Ovary (tissue), 9 donors: ENCODE measurements around the gene ARHGAP27. TPM values are rescaled to one million over a fixed set of nuclear protein-coding genes. Genes with fewer than 3 reads are reported as not detected.

Experiments used
- DNase-seq, 5 donors: peaks; one replicate each; pipeline ENCODE4 v3.0.0-alpha.2; 2019 to 2020
- H3K27ac ChIP-seq, 2 donors: fragments of 200-600 bp; one replicate each; pipeline versions ENCODE4 v1.5.1 to v1.8.0; 2019 to 2022
- H3K27me3 ChIP-seq: fragments of 200-600 bp; one replicate; pipeline ENCODE4 v1.8.0; 2022
- H3K36me3 ChIP-seq: fragments of 200-600 bp; sonication (generic); one replicate; pipeline ENCODE4 v1.5.1; 2019
- H3K4me1 ChIP-seq: one replicate; pipeline ENCODE4 v1.8.1; 2013; ENCODE audit warnings: mild to moderate bottlenecking, moderate library complexity; ENCODE audit not compliant: insufficient read depth
- H3K4me3 ChIP-seq: fragments of 200-600 bp; sonication (generic); one replicate; pipeline ENCODE4 v1.5.1; 2017
- H3K9me3 ChIP-seq, 2 donors: fragments of 200-600 bp in 1 of 2; sonication (generic) in 1 of 2; one replicate each; pipeline versions ENCODE4 v1.5.1 to v1.8.1; 2013 to 2019; ENCODE audit warnings: mild to moderate bottlenecking in 1 of 2, moderate library complexity in 1 of 2
- EP300 ChIP-seq: sonication (generic); formaldehyde crosslinking; IDR thresholded peaks from one replicate; pipeline ENCODE4 v1.6.1; 2017; ENCODE audit warnings: antibody characterized with exemption
- POLR2A ChIP-seq: fragments of 450-650 bp; IDR thresholded peaks from one replicate; pipeline ENCODE4 v1.6.1; 2017; ENCODE audit warnings: antibody characterized with exemption, mild to moderate bottlenecking, moderate library complexity
- WGBS, 3 donors: extraction: QIAGEN DNeasy Blood & Tissue Kit in 1 of 3; methylation state at CpG; one replicate each; pipeline versions ENCODE4 v1.1.5 to v1.1.7; 2013 to 2017; 5-methylcytosine and 5-hydroxymethylcytosine counted together
- intact Hi-C, 4 donors: fragments of 100-400 bp; cut with DNase I; formaldehyde crosslinking; loops; one replicate each; pipeline versions ENCODE4 v1.11.0 to v1.15.1; 2022 to 2023
- polyA plus RNA-seq, 2 donors: library from polyadenylated mRNA; stranded (reverse); fragments of 200-250 nt in 1 of 2; fragments of 350-450 nt in 1 of 2; fragmentation: Illumina TruSeq in 1 of 2; extraction: RNeasy Lipid Tissue Mini Kit (QIAGEN cat#74804) in 1 of 2; gene quantifications; one replicate each; pipeline ENCODE4 v1.2.3, GENCODE V29; 2013 to 2014
- total RNA-seq, 7 donors: library from RNA; depleted of rRNA in 2 of 7; stranded (reverse); fragments of >200 nt in 2 of 7; fragmentation: NEBNext Ultra II Directional in 3 of 7; extraction: Animal tissue kit (Norgen Biotek cat#: 25700) in 3 of 7; gene quantifications; one replicate each; pipeline versions ENCODE4 v1.1.0 to v1.2.4, GENCODE V29; 2016 to 2023
- TF ChIP-seq, protein P1 (sequence below), 3 donors: fragments of 450-650 bp in 2 of 3; fragments of 200-600 bp in 1 of 3; IDR thresholded peaks; one replicate each; pipeline versions ENCODE4 v1.5.1 to v1.8.0; 2016 to 2022; ENCODE audit warnings: antibody characterized with exemption in 3 of 3, mild to moderate bottlenecking in 1 of 3
- donor health status: DM: no; HTN: no; CAD: no; lungs with moderate emphysema.
- donor health status: DM: no; HTN: no; CAD: no.
- donor health status: Bipolar disorder and iron deficiency.
- donor health status: DM: yes; HTN: yes; CAD: no.
- donor health status: DM: no; HTN: no; CAD: no.
- donor health status: DM: yes; HTN: yes; CAD: no.

Gene ARHGAP27
- total and polyA plus RNA-seq, 9 donors, result 3.7 to 41.7 (median 8.7) TPM

- Histone ChIP-seq H3K27me3 (no peaks in the 10 kb centered on the region), H3K4me1 (peaks cover 2% of the 10 kb centered on the region), H3K9me3 (no peaks in the 10 kb centered on the region), H3K27ac (no peak overlapping the region), H3K4me3 (no peak overlapping the region), H3K36me3 (no peaks in the 10 kb centered on the region)
- intact Hi-C loops, result loop anchor here in 1 of 4 donors (5.0 kb wide), 1 partner anchor 60 kb away; the partner anchor contains the start of gene MAP3K14
- TF ChIP-seq EP300 (no peak), POLR2A (no peak)
- TF ChIP-seq, protein P1, sequence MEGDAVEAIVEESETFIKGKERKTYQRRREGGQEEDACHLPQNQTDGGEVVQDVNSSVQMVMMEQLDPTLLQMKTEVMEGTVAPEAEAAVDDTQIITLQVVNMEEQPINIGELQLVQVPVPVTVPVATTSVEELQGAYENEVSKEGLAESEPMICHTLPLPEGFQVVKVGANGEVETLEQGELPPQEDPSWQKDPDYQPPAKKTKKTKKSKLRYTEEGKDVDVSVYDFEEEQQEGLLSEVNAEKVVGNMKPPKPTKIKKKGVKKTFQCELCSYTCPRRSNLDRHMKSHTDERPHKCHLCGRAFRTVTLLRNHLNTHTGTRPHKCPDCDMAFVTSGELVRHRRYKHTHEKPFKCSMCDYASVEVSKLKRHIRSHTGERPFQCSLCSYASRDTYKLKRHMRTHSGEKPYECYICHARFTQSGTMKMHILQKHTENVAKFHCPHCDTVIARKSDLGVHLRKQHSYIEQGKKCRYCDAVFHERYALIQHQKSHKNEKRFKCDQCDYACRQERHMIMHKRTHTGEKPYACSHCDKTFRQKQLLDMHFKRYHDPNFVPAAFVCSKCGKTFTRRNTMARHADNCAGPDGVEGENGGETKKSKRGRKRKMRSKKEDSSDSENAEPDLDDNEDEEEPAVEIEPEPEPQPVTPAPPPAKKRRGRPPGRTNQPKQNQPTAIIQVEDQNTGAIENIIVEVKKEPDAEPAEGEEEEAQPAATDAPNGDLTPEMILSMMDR (IDR thresholded peaks at IDR 0.05), result no peak
- 82 to 89% (median 84%) methylated on average over 8 of the region's 8 CpGs for WGBS, 3 donors
- DNase-seq, result no peak
These were observed 55.3 kb downstream of the ARHGAP27 start for GRCh38 chr17:45377401-45377800.

- Histone ChIP-seq H3K27me3 (no peaks in the 10 kb centered on the region), H3K27ac (no peak overlapping the region), H3K4me3 (no peak overlapping the region), H3K36me3 (no peaks in the 10 kb centered on the region), H3K9me3 (no peaks in the 10 kb centered on the region), H3K4me1 (peaks cover 4% of the 10 kb centered on the region)
- WGBS, 3 donors, result 73 to 76% (median 74%) methylated on average over 9 of the region's 9 CpGs
- TF ChIP-seq POLR2A, result no peak
- no peak for TF ChIP-seq EP300
- TF ChIP-seq, protein P1 (IDR thresholded peaks at IDR 0.05), result no peak
- DNase-seq, result no peak
- intact Hi-C loops, result loop anchor here in 1 of 4 donors (5.0 kb wide), 1 partner anchor 59 kb away; the partner anchor contains the start of gene MAP3K14
These were observed 56.3 kb downstream of the ARHGAP27 start for GRCh38 chr17:45376171-45377005.

GRCh38 chr17:45374501-45374900, 58.2 kb downstream of the ARHGAP27 start:
- 88 to 97% (median 94%) methylated on average over 6 of the region's 6 CpGs for WGBS, 3 donors
- intact Hi-C loops, result no loop called here

DNA sequence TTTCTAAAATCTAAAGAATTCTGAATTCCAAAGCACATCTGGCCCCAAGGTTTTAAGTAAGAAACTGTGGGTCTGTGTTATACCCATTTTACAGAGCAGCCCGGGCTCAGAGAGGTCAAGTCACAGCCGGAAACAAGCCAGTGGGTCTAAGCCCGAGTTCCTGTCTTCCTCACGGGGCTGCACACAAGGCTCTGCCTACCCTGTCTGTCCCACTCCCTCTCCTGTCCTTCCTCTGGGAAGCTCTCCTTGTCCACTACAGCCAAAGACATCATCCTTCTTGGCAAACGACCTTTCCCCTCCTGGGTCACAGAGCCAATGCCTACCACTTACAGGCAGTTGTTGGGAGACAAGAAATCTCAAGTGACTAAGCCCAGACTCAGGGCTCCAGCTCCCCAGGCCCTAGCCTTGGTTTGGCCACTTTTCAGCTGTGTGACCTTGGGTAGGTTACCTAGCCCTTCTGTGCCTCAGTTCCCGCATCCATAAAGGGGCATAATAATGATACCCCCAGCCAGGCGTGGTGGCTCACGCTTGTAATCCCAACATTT, 60.3 kb downstream of the ARHGAP27 start:
- 81 to 90% (median 81%) methylated on average over 8 of the region's 8 CpGs for WGBS, 3 donors
- peak in 3 of 5 donors; percentile 10 to 25 (median 16) for DNase-seq
- H3K27me3 ChIP-seq, result no peaks in the 10 kb centered on the region
- intact Hi-C loops, result no loop called here
- H3K4me3 ChIP-seq, result no peak overlapping the region
- TF ChIP-seq, protein P1 (IDR thresholded peaks at IDR 0.05), result no peak
- no peak for TF ChIP-seq EP300
- TF ChIP-seq POLR2A, result no peak
- H3K27ac ChIP-seq, result peak overlapping the region in 1 of 2 donors; percentile 32
- peaks cover 4% of the 10 kb centered on the region for H3K4me1 ChIP-seq
- no peaks in the 10 kb centered on the region for H3K9me3 ChIP-seq
- no peaks in the 10 kb centered on the region for H3K36me3 ChIP-seq

More at GRCh38 chr17:45374501-45374900, 58.2 kb downstream of the ARHGAP27 start:
- TF ChIP-seq, protein P1 (IDR thresholded peaks at IDR 0.05), result no peak
- no peak for TF ChIP-seq POLR2A
- TF ChIP-seq EP300, result no peak
- H3K9me3 ChIP-seq, result no peaks in the 10 kb centered on the region
- H3K36me3 ChIP-seq, result no peaks in the 10 kb centered on the region
- H3K27ac ChIP-seq, result no peak overlapping the region
- no peak overlapping the region for H3K4me3 ChIP-seq
- peaks cover 4% of the 10 kb centered on the region for H3K4me1 ChIP-seq
- no peaks in the 10 kb centered on the region for H3K27me3 ChIP-seq
- DNase-seq, result no peak
